Spinal cord (tissue), 10 donors: ENCODE measurements around the gene SLC6A17. TPM values are rescaled to one million over a fixed set of nuclear protein-coding genes. Genes with fewer than 3 reads are reported as not detected.

ENCODE experiments used
- DNase-seq, 6 donors: peaks; one replicate each; pipeline versions ENCODE4 v3.0.0 to v3.0.0-alpha.2; 2013 to 2015; ENCODE audit warnings: low spot score in 6 of 6, low read depth in 4 of 6
- H3K27ac ChIP-seq: one replicate; pipeline ENCODE4 v1.5.1; 2013; ENCODE audit warnings: low read depth, low read length, control low read depth
- H3K27me3 ChIP-seq: one replicate; pipeline ENCODE4 v1.6.1; 2013; ENCODE audit warnings: low read length; ENCODE audit not compliant: control insufficient read depth, insufficient read depth
- H3K36me3 ChIP-seq: one replicate; pipeline ENCODE4 v1.6.1; 2013; ENCODE audit warnings: low read length; ENCODE audit not compliant: control insufficient read depth, insufficient read depth
- H3K4me1 ChIP-seq: one replicate; pipeline ENCODE4 v1.6.1; 2013; ENCODE audit warnings: low read length; ENCODE audit not compliant: control insufficient read depth, insufficient read depth
- H3K4me3 ChIP-seq: one replicate; pipeline ENCODE4 v1.5.1; 2013; ENCODE audit warnings: low read depth, low read length, control low read depth
- H3K9me3 ChIP-seq: one replicate; pipeline ENCODE4 v1.6.1; 2013; ENCODE audit warnings: low read length; ENCODE audit not compliant: control insufficient read depth, insufficient read depth
- WGBS: methylation state at CpG from one replicate; pipeline ENCODE4 v1.1.5; 2013; ENCODE audit warnings: missing lambda C conversion rate; ENCODE audit not compliant: insufficient coverage; 5-methylcytosine and 5-hydroxymethylcytosine counted together
- polyA plus RNA-seq, 2 donors: library from polyadenylated mRNA; unstranded; fragments of 120-200 nt; gene quantifications; one replicate each; pipeline ENCODE4 v1.2.1, GENCODE V29; 2013; ENCODE audit not compliant: insufficient read length in 2 of 2
- total RNA-seq, 2 donors: library from RNA; depleted of rRNA in 1 of 2; stranded (reverse); fragments of 120-200 nt in 1 of 2; fragments of >200 nt in 1 of 2; gene quantifications; one replicate each; pipeline versions ENCODE4 v1.2.3 to v1.2.4, GENCODE V29; 2013 to 2014
- donor health status: healthy.

Gene SLC6A17
- total and polyA plus RNA-seq, 4 donors, result 2.6 to 18.9 (median 13.5) TPM

- H3K4me1 ChIP-seq, result peaks cover 55% of the 10 kb centered on the region
- no peaks in the 10 kb centered on the region for H3K9me3 ChIP-seq
- no peak overlapping the region for H3K4me3 ChIP-seq
- WGBS, result 79% methylated on average over 7 of the region's 7 CpGs
- no peak overlapping the region for H3K27ac ChIP-seq
- DNase-seq, result no peak
- peaks cover 35% of the 10 kb centered on the region for H3K36me3 ChIP-seq
- peaks cover 15% of the 10 kb centered on the region for H3K27me3 ChIP-seq
Observed at GRCh38 chr1:110215621-110216515, 65.6 kb downstream of the SLC6A17 start.

DNA sequence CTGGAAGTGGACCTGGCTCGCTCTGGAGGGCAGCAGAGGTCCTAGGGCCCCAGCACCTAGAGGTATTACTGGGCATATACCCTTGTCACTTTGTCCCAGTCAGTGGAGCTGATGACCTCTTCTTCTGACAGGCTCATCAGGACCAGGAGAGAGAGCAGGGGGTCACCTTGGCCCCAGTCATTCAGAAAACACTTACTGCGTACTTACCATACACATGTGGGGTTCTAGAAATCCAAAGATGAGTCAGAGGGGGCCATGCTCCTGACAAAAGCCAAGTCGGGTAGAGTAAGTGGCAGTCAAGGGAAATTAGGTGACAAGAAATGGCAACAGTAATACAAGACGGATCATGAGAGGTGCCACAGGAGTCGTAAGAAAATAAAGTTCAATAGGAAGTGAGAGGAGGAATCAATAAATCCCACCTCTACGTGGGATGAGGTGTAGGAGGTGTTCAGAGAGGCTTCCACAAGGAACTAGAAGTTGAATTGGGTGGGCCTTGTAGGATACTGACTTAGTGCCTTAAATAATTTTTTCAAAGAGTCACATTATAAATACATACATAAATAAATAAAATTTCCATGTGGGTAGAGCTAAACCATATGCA lies 66.7 kb downstream of the SLC6A17 start:
- Histone ChIP-seq H3K27me3 (peaks cover 6% of the 10 kb centered on the region), H3K27ac (no peak overlapping the region), H3K4me3 (no peak overlapping the region), H3K9me3 (no peaks in the 10 kb centered on the region), H3K4me1 (peaks cover 49% of the 10 kb centered on the region), H3K36me3 (peaks cover 39% of the 10 kb centered on the region)
- no peak for DNase-seq
- WGBS, result 91% methylated on average over 5 of the region's 6 CpGs

DNA sequence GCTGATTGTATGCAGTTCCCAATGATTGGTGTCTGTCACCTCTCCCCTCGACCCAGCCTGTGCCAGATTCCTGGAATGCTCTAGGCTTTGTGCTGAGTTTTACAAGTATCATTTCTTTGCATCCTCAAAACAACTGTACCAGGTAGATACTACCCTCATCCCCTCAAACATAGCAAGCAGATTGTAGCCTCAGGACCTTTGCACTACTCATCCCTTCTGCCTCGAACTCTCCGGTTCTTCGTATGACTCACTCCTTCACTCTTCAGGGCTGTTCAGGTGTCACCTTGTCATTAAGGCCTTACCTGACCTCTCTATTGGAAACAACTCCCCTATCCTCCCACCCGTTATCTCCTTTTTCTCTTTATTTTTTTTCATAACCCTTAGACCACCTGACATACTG lies 67.8 kb downstream of the SLC6A17 start:
- peaks cover 37% of the 10 kb centered on the region for H3K4me1 ChIP-seq
- 88% methylated on average over 4 of the region's 5 CpGs for WGBS
- DNase-seq, result no peak
- H3K36me3 ChIP-seq, result peaks cover 45% of the 10 kb centered on the region
- no peaks in the 10 kb centered on the region for H3K9me3 ChIP-seq
- no peak overlapping the region for H3K4me3 ChIP-seq
- H3K27ac ChIP-seq, result no peak overlapping the region
- H3K27me3 ChIP-seq, result no peaks in the 10 kb centered on the region

DNA sequence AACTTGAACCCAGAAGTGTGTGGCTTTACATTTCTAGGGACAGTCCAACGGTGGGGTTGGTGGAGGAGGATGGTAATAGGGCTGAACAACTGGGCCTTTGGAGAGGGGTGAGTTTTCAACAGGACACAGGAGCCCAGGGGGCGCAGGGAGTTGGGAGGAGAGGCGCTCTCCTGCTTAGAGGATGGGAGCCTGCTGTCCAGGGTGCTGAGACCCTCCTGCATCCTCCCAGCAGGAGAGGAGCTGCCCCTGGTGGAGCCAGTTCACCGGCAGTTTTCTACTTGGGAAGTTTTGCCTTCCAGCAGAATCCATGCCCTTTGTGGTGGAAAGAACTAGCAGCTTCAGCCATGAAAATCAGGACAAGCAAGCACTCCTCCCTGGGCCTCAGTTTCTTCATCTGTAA lies 68.4 kb downstream of the SLC6A17 start:
- 81% methylated on average over 4 of the region's 4 CpGs for WGBS
- DNase-seq, result no peak
- no peaks in the 10 kb centered on the region for H3K27me3 ChIP-seq
- H3K4me1 ChIP-seq, result peaks cover 31% of the 10 kb centered on the region
- H3K27ac ChIP-seq, result no peak overlapping the region
- H3K4me3 ChIP-seq, result no peak overlapping the region
- H3K36me3 ChIP-seq, result peaks cover 51% of the 10 kb centered on the region
- H3K9me3 ChIP-seq, result no peaks in the 10 kb centered on the region

DNA sequence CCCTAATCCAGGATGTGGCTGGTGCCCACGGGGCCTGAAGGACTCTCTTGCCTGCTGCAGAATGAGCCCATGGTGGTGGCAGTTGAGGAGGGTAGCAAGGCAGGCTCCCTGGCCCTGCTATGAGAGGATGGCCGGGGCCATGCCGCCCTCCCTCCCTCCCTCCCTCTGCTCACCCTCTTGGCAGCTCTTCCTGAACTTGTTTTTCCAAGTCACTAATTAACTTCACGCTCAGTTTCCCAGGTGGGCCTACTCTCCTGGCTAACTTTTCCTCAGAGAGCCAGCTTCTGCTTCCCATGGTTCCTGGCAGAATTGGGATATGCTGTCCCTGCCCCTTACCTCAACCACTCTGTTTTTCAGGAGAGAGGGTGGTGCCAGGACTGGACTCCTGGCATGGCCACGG lies 70.0 kb downstream of the SLC6A17 start:
- H3K27ac ChIP-seq, result no peak overlapping the region
- peaks cover 56% of the 10 kb centered on the region for H3K36me3 ChIP-seq
- no peak for DNase-seq
- H3K27me3 ChIP-seq, result no peaks in the 10 kb centered on the region
- peaks cover 15% of the 10 kb centered on the region for H3K4me1 ChIP-seq
- H3K4me3 ChIP-seq, result no peak overlapping the region
- 38% methylated on average over 4 of the region's 5 CpGs for WGBS
- no peaks in the 10 kb centered on the region for H3K9me3 ChIP-seq

DNA sequence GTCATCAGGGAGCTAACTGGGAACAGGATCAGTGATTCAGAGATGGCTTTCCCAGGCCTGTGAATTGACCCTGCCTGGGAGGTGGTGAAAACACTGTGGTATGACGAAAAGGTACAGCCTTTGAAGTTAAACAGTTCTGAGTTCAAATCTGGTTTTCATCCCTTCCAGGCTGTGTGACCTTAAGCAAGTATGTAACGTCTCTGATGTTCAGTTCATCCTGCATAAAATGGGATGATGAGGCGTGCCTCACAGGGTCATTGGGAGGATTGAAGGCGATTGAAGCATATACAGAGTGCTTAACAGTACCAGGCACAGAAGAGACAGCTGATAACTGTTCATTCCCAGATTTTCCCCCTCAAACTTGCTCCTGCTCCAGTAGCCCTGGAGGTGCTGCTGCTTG lies 70.8 kb downstream of the SLC6A17 start:
- peaks cover 60% of the 10 kb centered on the region for H3K36me3 ChIP-seq
- no peak overlapping the region for H3K27ac ChIP-seq
- WGBS, result 89% methylated on average over 4 of the region's 4 CpGs
- no peaks in the 10 kb centered on the region for H3K9me3 ChIP-seq
- no peaks in the 10 kb centered on the region for H3K27me3 ChIP-seq
- H3K4me3 ChIP-seq, result no peak overlapping the region
- DNase-seq, result no peak
- peaks cover 7% of the 10 kb centered on the region for H3K4me1 ChIP-seq

GRCh38 chr1:110223127-110223526 lies 72.8 kb downstream of the SLC6A17 start:
- 96% methylated on average over 27 of the region's 27 CpGs for WGBS
- no peak overlapping the region for H3K27ac ChIP-seq
- H3K9me3 ChIP-seq, result no peaks in the 10 kb centered on the region
- no peak overlapping the region for H3K4me3 ChIP-seq
- peaks cover 68% of the 10 kb centered on the region for H3K36me3 ChIP-seq
- no peaks in the 10 kb centered on the region for H3K4me1 ChIP-seq
- DNase-seq, result no peak
- no peaks in the 10 kb centered on the region for H3K27me3 ChIP-seq

DNA sequence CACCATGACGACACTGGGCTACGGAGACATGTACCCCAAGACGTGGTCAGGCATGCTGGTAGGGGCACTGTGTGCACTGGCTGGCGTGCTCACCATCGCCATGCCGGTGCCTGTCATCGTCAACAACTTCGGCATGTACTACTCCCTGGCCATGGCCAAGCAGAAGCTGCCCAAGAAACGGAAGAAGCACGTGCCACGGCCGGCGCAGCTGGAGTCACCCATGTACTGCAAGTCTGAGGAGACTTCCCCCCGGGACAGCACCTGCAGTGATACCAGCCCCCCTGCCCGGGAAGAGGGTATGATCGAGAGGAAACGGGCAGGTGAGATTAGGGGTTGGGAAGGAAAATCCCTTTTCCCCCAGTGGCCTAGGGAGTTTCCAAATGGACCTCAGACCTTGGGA lies 73.3 kb downstream of the SLC6A17 start:
- Histone ChIP-seq H3K27ac (no peak overlapping the region), H3K36me3 (peaks cover 72% of the 10 kb centered on the region), H3K4me1 (no peaks in the 10 kb centered on the region), H3K9me3 (no peaks in the 10 kb centered on the region), H3K27me3 (no peaks in the 10 kb centered on the region), H3K4me3 (no peak overlapping the region)
- DNase-seq, result no peak
- WGBS, result 92% methylated on average over 16 of the region's 17 CpGs

- Histone ChIP-seq H3K27ac (no peak overlapping the region), H3K27me3 (no peaks in the 10 kb centered on the region), H3K9me3 (no peaks in the 10 kb centered on the region), H3K4me3 (no peak overlapping the region), H3K4me1 (no peaks in the 10 kb centered on the region), H3K36me3 (peaks cover 74% of the 10 kb centered on the region)
- no peak for DNase-seq
- 85% methylated on average over 6 of the region's 8 CpGs for WGBS
Observed at GRCh38 chr1:110224240-110224995, 74.1 kb downstream of the SLC6A17 start.
